HG02763 (cell line): ENCODE measurements around the gene MSRB3.
"Not testable (repeated sequence)": the region's sequence is repeated elsewhere in the genome, so short reads cannot be mapped to it uniquely, and the experiment has no call there.

ENCODE experiments used
- ATAC-seq: cut with Tn5 transposase; IDR thresholded peaks from one replicate; pipeline ENCODE4 v1.9.1; 2021; ENCODE audit warnings: mild to moderate bottlenecking, moderate library complexity; ENCODE audit not compliant: unreplicated experiment

The MSRB3 gene

DNA sequence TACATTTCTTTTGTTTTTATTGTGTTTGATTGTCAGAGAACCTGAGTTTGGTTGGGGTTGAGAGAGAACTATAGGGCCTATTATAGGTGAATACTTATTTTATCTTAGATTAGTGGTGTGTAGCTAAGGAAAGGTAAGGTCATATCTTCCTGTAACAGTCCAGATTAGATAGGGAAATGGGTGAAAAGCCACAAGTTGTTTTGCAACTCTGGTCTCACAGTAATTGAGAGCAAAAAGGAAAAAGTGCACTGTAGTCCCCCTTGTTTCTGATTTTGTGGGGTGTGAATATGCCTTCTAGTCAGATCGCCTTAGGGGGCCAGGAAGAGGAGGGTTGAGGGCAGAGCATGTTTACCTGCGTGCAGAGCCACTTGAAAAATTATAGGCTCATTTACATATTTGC is 8.9 kb downstream of the MSRB3 start:
- ATAC-seq, result no peak

DNA sequence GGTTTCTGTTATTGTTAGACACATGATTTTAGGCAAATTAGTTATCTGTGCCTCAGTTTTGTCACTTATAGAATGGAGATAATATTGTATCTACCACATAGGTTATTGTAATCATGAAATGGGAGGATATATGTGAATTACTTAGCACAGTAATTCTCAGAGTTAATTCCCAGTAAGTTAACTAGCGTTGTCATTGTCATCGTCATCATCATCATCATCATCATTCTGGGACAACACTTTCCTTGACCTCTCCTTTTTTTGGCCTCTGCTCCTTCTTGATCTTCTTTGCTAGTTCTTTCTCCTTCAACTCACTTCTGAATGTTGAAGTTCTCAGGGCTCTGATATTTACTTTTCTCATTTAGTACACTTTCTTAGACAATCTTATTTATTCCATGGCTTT is 13.8 kb downstream of the MSRB3 start:
- ATAC-seq, result no peak

DNA sequence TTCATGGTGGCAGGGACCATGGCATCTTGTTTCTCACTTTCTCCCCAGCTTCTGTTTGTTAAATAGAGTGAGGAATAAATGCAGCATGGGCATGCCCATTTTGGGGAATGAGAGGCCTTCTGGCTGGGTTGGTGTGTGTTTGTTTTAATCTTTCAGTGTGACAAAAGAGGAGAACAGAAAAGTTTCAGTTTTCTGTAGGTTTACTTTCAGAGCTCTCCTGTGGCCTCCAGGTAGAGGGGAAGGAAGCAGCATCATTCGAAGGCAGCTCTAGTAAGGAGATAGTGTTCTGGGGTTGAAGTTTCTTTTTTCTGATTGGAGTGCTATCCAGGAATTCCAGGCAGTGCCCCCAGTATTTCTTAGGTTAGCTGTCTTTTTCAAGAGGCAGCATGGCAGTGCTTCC is 15.3 kb downstream of the MSRB3 start:
- no peak for ATAC-seq

DNA sequence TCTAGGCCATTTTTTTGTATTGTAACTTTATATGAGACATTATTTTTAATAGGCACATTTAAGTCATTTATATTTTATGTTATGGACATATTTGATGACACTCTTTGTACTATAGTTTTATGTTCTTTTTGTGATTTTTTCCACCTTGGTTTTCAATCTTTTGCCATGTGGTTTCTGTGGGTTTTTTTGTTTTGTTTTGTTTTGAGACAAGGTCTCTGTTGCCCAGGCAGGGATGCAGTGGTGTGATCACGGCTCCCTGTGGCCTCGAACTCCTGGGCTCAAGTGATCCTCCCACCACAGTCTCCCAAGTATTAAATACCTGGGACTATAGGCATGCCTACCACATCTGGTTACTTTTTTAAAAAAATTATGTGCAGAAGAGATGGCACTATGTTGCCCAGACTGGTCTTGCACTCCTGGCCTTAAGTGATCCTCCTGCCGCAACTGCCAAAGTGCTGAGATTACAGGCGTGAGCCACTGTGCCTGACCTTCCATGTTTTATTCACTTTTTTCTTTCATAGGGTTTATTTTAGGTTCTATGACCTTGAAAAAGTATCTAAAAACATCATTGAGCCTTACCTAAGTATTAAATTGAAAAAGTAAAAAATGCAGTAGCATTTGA is 16.3 kb downstream of the MSRB3 start:
- no peak for ATAC-seq

DNA sequence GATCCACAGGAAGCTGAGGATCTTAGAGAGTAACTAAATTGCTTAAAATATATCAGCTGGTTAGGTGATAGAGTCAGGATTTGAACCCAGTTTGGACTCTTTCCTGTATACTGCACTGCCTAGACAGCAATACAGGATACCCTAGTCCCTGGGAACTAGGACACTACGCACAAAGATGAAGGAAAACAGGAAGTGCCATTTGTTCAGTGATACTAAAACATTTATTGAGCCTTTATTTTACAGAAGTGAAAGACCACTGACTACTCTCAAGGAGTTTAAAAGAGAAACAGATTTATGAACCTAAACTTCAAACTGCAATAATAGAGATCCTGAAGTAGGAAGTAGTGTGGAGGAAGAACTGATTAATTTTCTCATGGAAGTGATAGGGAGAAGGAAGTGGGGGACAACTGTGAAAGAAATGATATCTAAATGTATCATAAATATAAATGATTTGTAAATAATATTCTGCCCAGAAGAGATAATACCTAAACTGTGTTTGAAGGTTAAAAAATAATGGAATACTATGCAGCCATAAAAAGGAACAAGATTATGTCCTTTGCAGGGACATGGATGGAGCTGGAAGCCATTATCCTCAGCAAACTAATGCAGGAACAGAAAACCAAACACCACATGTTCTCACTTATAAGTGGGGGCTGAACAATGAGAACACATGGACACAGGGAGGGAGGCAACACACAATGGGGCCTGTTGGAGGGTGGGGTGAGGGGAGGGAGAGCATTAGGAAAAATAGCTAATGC is 18.2 kb downstream of the MSRB3 start:
- ATAC-seq, result no peak

DNA sequence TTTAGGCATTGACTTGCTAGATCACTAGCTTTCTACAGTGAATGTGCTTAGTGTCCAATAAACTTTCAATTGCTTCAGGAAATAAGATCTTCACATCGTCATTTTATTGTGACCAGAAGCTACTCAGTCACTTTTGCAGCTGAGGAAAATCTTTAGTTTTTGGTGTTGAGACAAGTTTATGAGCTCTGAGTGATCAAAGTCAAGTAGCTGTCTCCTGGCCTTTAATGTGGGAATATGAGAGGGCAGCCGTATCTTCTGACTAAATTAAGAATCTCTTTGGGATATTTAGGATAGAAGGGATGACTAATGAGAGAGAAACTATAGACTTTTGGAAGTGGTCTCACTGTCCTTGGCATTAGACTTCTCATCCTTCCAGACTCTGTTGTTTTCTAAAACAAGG is 21.6 kb downstream of the MSRB3 start:
- ATAC-seq, result no peak

DNA sequence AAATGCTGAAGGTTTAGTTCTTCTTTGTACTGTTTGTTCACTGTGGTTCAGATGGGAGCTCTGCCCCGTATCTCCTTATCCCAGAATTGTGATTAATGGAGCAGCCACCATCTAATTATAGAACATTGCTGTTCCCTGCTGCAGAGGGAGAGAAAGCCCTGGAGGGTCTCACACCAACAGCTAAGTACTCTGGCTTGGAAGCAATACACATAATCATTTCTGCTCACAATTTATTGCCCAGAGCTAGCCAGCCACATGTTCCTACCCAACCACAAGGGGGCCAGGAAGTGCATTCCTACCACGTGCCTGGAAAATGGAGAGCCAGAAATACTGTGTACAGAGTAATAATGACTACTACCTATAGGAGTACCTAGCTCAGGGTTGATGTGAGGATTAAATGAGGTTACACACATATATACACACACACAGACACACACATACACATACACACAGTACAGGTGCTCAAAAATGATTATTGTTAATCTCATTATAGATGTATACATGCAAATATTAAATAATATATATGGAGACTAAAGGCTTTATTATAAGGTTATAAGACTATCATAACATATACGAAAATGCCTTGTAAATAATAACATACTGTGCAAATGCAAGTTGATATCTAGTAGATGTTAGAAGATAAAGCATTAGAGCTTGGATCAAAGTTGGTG is 22.3 kb downstream of the MSRB3 start:
- no peak for ATAC-seq

DNA sequence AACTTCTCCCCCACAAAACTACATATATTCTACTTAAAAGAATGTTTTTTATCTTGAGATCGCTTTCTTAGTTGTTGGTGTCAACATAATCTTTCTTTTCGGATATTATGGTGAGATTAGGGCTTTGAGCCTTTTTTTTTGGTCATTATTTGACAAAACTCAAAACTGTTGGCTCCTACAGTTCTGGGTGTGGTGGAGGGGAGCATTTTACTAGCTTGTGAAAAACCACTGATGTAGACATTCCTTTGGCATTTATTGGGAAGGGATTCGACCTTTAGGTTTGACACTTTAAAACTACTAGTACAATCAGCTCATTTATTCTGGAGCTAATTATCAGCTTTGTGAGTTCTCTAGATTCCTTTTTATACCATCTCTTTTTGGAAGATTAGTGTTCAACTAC is 24.4 kb downstream of the MSRB3 start:
- no peak for ATAC-seq

DNA sequence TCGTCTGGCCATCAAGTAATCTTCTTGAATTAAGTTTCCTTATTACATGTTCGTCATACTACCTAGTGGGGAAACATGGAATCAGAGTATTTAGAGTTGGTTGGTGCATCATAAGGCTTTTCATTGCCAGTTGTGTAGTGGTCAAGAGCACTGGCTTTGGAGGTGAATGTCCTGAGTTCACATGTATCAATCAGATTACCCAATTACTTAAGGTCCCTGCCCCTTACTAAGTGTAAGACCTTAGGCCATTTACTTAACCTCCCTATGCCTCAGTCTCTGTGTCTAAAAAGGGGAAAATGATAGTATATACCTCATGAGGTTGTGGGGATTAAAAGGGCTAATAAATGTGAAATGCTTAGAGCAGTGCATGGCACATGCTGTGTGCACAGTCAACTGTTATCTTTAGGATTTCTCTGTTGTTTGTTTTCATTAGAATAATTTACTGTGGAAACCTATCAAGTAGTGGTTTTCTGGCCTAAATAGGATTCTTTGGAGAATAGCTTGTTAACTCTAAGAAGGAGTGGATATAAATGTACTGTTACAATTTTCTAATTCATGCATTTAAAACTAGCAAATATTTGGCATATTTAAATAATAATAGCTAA is 27.0 kb downstream of the MSRB3 start:
- no peak for ATAC-seq

DNA sequence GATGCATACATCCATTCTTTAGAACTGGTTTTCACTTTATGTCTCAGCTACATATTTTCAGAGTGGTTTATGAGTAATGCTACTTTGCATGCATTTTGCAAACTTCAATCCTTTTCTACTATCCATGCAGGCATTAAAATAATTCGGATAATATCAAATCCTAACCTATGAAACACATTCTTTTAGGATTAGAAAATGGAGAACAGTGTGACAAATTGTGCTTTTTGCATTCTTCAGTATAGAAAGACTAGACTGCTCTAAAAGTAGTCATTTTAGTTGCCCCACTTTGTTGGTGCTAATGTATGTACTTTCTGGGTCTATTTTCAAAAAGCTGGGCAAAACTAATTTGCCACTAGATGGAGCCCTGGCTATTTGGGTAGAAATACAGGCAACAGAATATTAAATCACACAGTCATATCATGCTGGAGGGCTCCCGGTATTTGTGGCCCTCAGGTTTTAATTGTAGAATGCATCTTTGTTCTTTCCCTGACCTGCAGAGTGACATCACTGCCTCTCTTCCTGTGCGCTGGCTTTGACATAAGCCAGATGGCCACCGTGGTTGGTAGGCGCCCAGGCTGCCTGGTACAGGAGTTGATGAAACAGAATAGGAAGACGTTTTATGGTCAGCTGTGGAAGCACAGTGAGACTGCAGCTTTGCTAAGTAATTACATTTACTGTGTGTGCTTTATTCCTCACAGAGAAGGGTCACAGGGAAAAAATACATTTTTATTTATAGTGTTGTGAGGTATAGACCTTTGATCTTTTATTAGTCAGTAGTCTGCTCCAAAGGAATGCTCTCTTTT is 28.1 kb downstream of the MSRB3 start:
- no peak for ATAC-seq

DNA sequence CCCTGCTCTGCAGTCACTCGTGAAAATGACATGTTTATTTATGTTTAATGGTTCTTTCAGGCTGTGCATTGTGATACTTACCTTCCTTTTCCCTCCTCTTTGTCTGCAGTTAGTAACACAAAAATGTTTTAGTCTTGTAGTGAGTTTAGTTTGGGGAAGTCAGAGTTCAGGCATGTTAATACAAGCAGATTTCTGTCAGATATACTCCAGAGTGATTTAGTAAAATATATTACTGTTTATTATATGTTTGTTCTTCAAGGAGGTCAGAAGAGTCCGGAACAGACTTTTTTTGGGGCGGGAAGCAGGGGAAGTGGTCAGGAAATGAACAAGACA is 28.7 kb downstream of the MSRB3 start:
- ATAC-seq, result no peak

DNA sequence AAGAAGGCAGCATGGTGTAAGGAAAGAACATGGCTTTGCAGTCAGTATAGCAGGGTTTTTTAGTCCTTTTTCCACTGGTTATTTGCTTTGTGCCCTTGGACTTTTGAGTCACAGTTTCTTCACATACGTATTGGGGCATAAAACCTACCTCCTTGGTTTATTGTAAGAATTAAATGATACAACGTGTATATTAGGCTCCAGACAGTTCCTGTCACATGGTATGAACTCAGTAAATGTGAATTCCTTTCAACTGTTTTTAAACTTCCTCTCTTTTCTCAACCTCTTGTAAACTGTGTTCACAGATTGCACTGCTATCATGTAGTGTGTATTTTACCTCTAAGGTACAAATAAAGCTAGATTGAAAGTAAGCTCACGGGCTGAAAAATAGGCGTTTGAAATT is 29.5 kb downstream of the MSRB3 start:
- ATAC-seq, result no peak

DNA sequence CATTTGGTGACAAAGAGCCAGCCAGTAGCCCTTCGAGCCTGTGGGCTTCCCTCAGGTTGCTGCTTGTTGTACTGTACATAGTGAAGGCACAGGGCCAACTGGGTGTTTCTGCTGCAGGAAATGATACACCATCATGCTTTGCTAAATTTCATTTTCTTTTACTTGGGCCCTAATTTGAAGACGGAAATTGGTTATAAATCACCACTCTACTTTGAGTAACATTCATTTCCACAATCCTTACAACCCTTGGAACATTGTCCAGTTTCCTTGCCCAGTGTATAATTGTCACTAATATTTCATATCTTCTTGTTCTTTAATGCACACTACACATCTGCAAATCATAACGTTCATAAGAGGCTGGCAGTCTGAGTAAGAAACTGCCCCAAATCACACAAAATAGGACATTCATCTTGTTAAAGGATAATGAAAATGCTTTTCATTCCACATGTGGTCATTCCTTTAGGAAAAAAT is 30.2 kb downstream of the MSRB3 start:
- ATAC-seq, result no peak

DNA sequence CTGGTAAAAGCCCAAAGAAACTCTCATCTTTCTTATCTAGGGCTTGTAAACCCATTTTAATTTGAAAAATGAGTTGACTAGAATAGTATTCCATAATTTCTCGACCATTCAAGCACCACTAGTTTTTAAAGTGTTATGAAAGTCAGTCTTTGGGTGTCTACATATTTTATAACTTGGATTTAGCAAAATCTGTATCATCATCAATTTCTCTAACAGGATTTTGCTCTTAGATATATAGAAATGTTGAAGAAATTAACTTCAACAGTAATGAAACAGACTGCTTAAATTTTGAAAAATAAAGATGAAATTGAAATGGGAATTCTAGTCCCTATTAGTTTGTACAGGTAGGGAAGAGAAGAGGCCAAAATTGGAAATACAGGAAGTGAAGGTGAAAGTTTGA is 32.8 kb downstream of the MSRB3 start:
- ATAC-seq, result no peak

DNA sequence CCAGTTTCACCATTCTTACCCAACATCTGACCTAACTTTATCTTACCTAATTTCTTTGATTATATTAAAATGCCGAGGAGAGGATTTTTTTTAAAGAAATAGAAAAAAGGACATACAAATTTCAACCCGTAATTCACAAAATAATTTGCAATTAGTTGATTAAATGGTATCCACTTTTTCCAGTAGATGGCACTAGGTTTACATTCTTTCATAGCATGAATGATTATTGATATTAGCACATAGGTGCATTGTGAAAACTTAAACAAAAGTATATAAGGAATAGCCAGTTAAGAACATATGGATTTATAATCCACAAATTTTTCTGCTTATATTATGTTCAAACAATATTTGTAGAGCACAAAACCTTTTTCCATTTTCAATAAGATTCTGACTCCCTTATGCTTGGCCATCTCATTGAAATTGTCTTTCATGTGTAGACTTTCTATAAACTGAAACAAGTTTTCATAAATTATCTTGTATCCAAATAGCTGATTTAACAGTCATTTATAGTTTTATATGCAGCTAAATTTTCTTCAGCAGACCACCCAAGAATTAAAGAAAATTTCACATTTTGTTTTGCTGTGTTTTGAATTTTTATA is 35.3 kb downstream of the MSRB3 start:
- ATAC-seq, result no peak

DNA sequence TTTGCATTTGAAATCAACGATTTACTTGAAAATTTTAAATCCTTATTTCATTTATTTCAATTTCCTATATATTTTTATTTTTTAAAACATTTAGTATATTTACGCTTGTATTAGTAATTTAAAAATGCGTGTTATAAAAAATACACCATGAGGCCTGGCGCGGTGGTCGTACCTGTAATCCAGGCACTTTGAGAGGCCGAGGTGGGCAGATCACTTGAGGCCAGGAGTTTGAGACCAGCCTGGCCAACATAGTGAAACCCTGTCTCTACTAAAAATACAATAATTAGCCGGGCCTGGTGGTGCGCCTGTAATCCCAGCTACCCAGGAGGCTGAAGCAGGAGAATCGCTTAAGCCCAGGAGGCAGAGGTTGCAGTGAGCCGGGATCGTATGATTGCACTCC is 36.8 kb downstream of the MSRB3 start:
- not testable (repeated sequence) for ATAC-seq

DNA sequence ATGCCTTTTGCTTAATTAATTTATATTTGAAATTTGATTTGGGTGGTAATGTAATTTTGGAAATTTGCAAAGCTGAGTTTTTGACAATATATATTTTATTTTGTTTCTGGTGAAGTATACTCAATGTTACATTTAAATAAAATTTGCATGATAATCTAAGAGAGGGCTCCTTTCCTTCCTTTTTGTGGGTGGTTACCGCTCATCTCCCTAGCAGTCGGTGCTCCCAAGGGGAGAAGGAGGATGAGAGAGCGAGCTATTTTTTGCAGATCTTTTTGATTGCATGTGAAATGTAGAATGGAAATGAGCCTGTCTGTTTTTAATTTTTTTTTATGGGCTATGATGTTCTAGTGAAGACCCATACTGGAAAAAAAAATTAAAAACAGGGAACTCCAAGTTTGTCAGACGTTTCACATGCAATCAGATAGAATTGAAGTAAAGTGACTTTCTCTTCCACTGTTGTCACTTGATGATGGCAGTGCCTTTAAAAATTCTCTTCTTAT is 39.8 kb downstream of the MSRB3 start:
- no peak for ATAC-seq

DNA sequence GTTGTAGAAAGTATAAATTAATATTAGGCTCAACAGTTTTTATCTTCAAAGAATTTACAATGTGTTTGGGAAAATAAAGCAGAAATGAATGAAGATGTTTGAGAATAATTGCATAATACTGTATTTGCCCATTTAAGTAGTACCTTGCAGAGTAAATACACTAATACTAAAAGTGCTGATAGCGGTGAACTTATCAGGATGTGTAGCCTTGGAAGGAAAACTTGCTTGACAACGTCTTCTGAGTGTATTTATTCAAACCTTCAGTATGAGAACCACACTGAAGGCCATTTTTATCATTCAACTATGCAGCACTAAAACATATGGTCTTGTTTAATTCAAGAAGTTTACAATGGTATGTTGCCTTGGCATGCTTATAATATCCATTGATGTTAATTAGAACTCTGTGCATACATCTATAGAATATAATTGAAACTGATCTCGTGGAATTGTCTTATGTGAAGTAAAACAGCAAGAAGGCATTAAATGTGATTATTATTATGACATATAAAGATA is 41.3 kb downstream of the MSRB3 start:
- ATAC-seq, result no peak

DNA sequence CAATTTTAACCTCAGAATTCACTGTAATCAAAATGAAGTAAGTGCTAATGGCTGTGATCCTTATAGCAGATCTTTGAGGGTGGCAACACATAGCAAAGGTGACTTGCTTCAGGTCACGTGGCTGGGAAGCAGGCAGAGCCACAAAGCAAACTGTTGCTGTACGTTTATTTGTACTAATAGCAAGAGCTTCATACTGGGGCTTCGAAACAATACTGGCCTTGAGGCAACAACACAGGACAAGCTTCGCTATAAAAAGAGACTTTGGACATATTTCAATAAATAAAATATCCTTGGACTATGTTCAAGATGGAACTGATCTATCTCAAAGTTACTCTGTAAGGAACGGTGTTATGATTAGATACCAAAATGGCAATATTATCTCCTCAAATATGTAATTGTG is 44.6 kb downstream of the MSRB3 start:
- ATAC-seq, result no peak

DNA sequence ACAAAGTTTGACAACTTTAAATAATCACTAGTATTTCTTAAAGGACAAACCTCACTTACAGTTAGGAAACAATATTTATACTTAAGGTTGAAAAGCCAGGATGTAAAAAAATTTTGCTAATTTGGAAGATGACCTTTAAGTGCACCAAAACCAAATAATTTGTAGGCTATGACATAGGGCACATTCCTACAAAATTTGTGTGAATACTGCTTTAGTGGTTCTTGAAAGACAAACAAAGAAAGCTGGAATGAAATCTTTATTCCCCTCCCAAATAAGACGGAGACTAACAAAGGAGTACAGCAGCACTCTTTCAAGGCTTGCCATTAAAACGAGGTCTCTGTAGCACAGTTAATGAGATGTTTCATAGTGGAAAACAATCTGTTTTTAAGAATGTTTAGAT is 45.6 kb downstream of the MSRB3 start:
- ATAC-seq, result no peak
